Loucy (cell line): ENCODE data around the gene MBD5.
"Not testable (repeated sequence)": the region's sequence is repeated elsewhere in the genome, so short reads cannot be mapped to it uniquely, and the experiment has no call there.

Experiments
- EZH2phosphoT487 ChIP-seq: fragments of 200-600 bp; IDR thresholded peaks from 2 replicates; pipeline ENCODE4 v1.6.1; 2018; ENCODE audit warnings: antibody characterized with exemption, mild to moderate bottlenecking, moderate library complexity, borderline replicate concordance
- TF ChIP-seq, protein P1 (sequence below): fragments of 200-600 bp; sonication (generic); conservative IDR thresholded peaks from 2 replicates; pipeline ENCODE4 v1.5.1; 2014; ENCODE audit warnings: mild to moderate bottlenecking, antibody characterized with exemption, low read length

DNA sequence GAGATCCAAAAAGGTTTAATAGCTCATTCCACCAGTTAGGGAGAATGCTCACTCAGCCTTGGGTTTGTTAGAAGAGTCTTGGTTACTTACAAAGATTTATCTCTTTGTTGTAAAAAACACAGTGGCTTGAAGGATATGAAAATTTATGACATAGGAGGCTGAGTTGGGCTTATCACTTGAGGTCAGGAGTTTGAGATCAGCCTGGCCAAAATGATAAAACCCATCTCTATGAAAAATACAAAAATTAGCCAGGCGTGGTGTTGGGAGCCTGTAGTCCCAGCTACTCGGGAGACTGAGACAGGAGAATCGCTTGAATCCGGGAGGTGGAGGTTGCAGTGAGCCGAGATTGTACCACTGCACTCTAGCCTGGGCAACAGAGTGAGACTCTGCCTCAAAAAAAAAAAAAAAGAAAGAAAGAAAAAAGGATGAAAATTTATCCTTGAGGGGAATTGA is 522.2 kb downstream of the MBD5 start:
- TF ChIP-seq, protein P1, sequence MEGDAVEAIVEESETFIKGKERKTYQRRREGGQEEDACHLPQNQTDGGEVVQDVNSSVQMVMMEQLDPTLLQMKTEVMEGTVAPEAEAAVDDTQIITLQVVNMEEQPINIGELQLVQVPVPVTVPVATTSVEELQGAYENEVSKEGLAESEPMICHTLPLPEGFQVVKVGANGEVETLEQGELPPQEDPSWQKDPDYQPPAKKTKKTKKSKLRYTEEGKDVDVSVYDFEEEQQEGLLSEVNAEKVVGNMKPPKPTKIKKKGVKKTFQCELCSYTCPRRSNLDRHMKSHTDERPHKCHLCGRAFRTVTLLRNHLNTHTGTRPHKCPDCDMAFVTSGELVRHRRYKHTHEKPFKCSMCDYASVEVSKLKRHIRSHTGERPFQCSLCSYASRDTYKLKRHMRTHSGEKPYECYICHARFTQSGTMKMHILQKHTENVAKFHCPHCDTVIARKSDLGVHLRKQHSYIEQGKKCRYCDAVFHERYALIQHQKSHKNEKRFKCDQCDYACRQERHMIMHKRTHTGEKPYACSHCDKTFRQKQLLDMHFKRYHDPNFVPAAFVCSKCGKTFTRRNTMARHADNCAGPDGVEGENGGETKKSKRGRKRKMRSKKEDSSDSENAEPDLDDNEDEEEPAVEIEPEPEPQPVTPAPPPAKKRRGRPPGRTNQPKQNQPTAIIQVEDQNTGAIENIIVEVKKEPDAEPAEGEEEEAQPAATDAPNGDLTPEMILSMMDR, result not testable (repeated sequence)
- not testable (repeated sequence) for TF ChIP-seq EZH2phosphoT487
